Thoracic aorta (tissue), 2 donors: Measurements from ENCODE around the gene UROS. TPM values are rescaled to one million over a fixed set of nuclear protein-coding genes. Genes with fewer than 3 reads are reported as not detected.

Source experiments
- ATAC-seq: fragments of 150-250 bp; one replicate; pipeline ENCODE4 v1.8.0; 2017; ENCODE audit warnings: low read depth; ENCODE audit not compliant: insufficient number of reproducible peaks, low FRiP score
- DNase-seq: peaks from one replicate; pipeline ENCODE4 v3.0.0-alpha.2; 2020; ENCODE audit warnings: low spot score
- H3K27ac ChIP-seq, 2 donors: fragments of 200-600 bp; sonication (generic); 1 replicate in 1 of 2; 2 replicates in 1 of 2; pipeline ENCODE4 v1.5.1; 2016; ENCODE audit warnings: mild to moderate bottlenecking in 2 of 2, moderate library complexity in 2 of 2
- H3K27me3 ChIP-seq: fragments of 200-600 bp; sonication (generic); replicated peaks from 2 replicates; pipeline ENCODE4 v1.6.0; 2016; ENCODE audit warnings: mild to moderate bottlenecking; ENCODE audit not compliant: insufficient read depth
- H3K36me3 ChIP-seq: fragments of 200-600 bp; sonication (generic); one replicate; pipeline ENCODE4 v1.5.1; 2016
- H3K4me1 ChIP-seq, 2 donors: fragments of 200-600 bp; sonication (generic); 1 replicate in 1 of 2; 2 replicates in 1 of 2; pipeline versions ENCODE4 v1.5.1 to v1.6.0; 2016; ENCODE audit warnings: low read depth in 2 of 2, mild to moderate bottlenecking in 1 of 2; ENCODE audit not compliant: control insufficient read depth in 1 of 2
- H3K4me3 ChIP-seq: fragments of 200-600 bp; sonication (generic); 2 replicates; pipeline ENCODE4 v1.5.1; 2016; ENCODE audit warnings: mild to moderate bottlenecking
- H3K9me3 ChIP-seq: fragments of 200-600 bp; sonication (generic); 2 replicates; pipeline ENCODE4 v1.5.1; 2016
- CTCF ChIP-seq: fragments of 200-600 bp; sonication (generic); IDR thresholded peaks from one replicate; pipeline ENCODE4 v1.5.1; 2019; ENCODE audit warnings: antibody characterized with exemption
- total RNA-seq, 2 donors: library from RNA; depleted of rRNA; stranded (reverse); fragments of >200 nt; gene quantifications; one replicate each; pipeline versions ENCODE4 v1.1.0 to v1.2.3, GENCODE V29; 2016

UROS gene
- total RNA-seq, 2 donors from 2014 or later: 25.5 to 34.3 TPM

GRCh38 chr10:125817337-125817946, 5.6 kb downstream of the UROS start:
- ATAC-seq: no peak
- no peaks in the 10 kb centered on the region for H3K9me3 ChIP-seq
- DNase-seq: no peak
- H3K27me3 ChIP-seq: no peaks in the 10 kb centered on the region
- no peak overlapping the region for H3K4me3 ChIP-seq
- no peak for TF ChIP-seq CTCF
- H3K4me1 ChIP-seq: peaks cover 7 to 13% of the 10 kb centered on the region in 2 donors
- H3K36me3 ChIP-seq: peaks cover 14% of the 10 kb centered on the region
- no peak overlapping the region for H3K27ac ChIP-seq

- peaks cover 14% of the 10 kb centered on the region for H3K36me3 ChIP-seq
- peaks cover 0 to 4% of the 10 kb centered on the region in 2 donors for H3K4me1 ChIP-seq
- H3K9me3 ChIP-seq: no peaks in the 10 kb centered on the region
- H3K27ac ChIP-seq: no peak overlapping the region
- H3K4me3 ChIP-seq: no peak overlapping the region
- ATAC-seq (no peak), DNase-seq (no peak)
- H3K27me3 ChIP-seq: no peaks in the 10 kb centered on the region
- no peak for TF ChIP-seq CTCF
Measured at GRCh38 chr10:125816548-125816947, 6.5 kb downstream of the UROS start.

GRCh38 chr10:125815764-125816163, 7.3 kb downstream of the UROS start:
- no peaks in the 10 kb centered on the region for H3K9me3 ChIP-seq
- TF ChIP-seq CTCF: no peak
- H3K27ac ChIP-seq: no peak overlapping the region
- H3K36me3 ChIP-seq: peaks cover 18% of the 10 kb centered on the region
- H3K27me3 ChIP-seq: no peaks in the 10 kb centered on the region
- H3K4me1 ChIP-seq: no peaks in the 10 kb centered on the region
- DNase-seq: no peak
- no peak for ATAC-seq
- no peak overlapping the region for H3K4me3 ChIP-seq

GRCh38 chr10:125812128-125812750, 10.8 kb downstream of the UROS start:
- ATAC-seq (no peak), DNase-seq (no peak)
- Histone ChIP-seq H3K4me1 (no peaks in the 10 kb centered on the region), H3K36me3 (peaks cover 34% of the 10 kb centered on the region), H3K9me3 (no peaks in the 10 kb centered on the region), H3K27me3 (no peaks in the 10 kb centered on the region), H3K27ac (no peak overlapping the region), H3K4me3 (no peak overlapping the region)
- no peak for TF ChIP-seq CTCF

- no peak for ATAC-seq
- Histone ChIP-seq H3K4me3 (no peak overlapping the region), H3K27ac (no peak overlapping the region), H3K36me3 (peaks cover 37% of the 10 kb centered on the region), H3K27me3 (no peaks in the 10 kb centered on the region), H3K9me3 (no peaks in the 10 kb centered on the region), H3K4me1 (no peaks in the 10 kb centered on the region)
- no peak for DNase-seq
- TF ChIP-seq CTCF: no peak
Measured at GRCh38 chr10:125811251-125811650, 11.8 kb downstream of the UROS start.
